ENCODE data around the gene ARAF. TPM values are rescaled to one million over a fixed set of nuclear protein-coding genes. Genes with fewer than 3 reads are reported as not detected.

ARAF gene
- total and polyA plus RNA-seq, 2 donors (not counting 1 experiment from before 2014, with no cell fraction given): 14.4 to 40.9 TPM

- Histone ChIP-seq H3K9me3 (ENCODE audit: control insufficient read depth, insufficient read depth, low read depth, low read length) (no peaks in the 10 kb centered on the region), H3K27ac (ENCODE audit: insufficient read depth, low read length) (no peak overlapping the region), H3K27me3 (ENCODE audit: control insufficient read depth, insufficient read depth, low read length) (no peaks in the 10 kb centered on the region), H4K20me1 (ENCODE audit: control insufficient read depth, extremely low read depth, insufficient read depth, low read length) (no peaks in the 10 kb centered on the region), H3K36me3 (ENCODE audit: control insufficient read depth, insufficient read depth, low read length) (no peaks in the 10 kb centered on the region), H3K4me2 (ENCODE audit: extremely low read depth, insufficient read depth, low read length) (no peak overlapping the region), H3K79me2 (ENCODE audit: control insufficient read depth, insufficient read depth, low read length) (no peaks in the 10 kb centered on the region), H3K4me3 (replicated peaks in 1 of 4; ENCODE audit: control extremely low read depth in 1 of 4, insufficient read depth in 1 of 4, low read depth in 3 of 4, low read length in 4 of 4) (no peak overlapping the region), H3K9ac (ENCODE audit: insufficient read depth, low read length) (no peak overlapping the region), H2AFZ (ENCODE audit: low read length) (no peak overlapping the region), H3K4me1 (ENCODE audit: control insufficient read depth, extremely low read depth, insufficient read depth, low read length) (no peaks in the 10 kb centered on the region)
- peak; percentile 64 to 68 for DNase-seq (ENCODE audit: low read depth in 2 of 2)
- TF ChIP-seq EZH2 (IDR thresholded peaks at IDR 0.05; ENCODE audit: low read length, missing control alignments) (no peak), CTCF (conservative IDR thresholded peaks at IDR 0.05 in 1 of 2, IDR thresholded peaks at IDR 0.05 in 1 of 2; ENCODE audit: low read depth in 1 of 2, low read length in 2 of 2) (no peak)
Measured at GRCh38 chrX:47514533-47515235, 46.3 kb upstream of the ARAF start.

- Histone ChIP-seq H3K4me3 (replicated peaks in 1 of 4; ENCODE audit: control extremely low read depth in 1 of 4, insufficient read depth in 1 of 4, low read depth in 3 of 4, low read length in 4 of 4) (no peak overlapping the region), H3K79me2 (ENCODE audit: control insufficient read depth, insufficient read depth, low read length) (no peaks in the 10 kb centered on the region), H3K36me3 (ENCODE audit: control insufficient read depth, insufficient read depth, low read length) (no peaks in the 10 kb centered on the region), H3K9me3 (ENCODE audit: control insufficient read depth, insufficient read depth, low read depth, low read length) (no peaks in the 10 kb centered on the region), H3K9ac (ENCODE audit: insufficient read depth, low read length) (no peak overlapping the region), H2AFZ (ENCODE audit: low read length) (no peak overlapping the region), H3K27ac (ENCODE audit: insufficient read depth, low read length) (no peak overlapping the region), H3K4me1 (ENCODE audit: control insufficient read depth, extremely low read depth, insufficient read depth, low read length) (no peaks in the 10 kb centered on the region), H3K27me3 (ENCODE audit: control insufficient read depth, insufficient read depth, low read length) (no peaks in the 10 kb centered on the region), H3K4me2 (ENCODE audit: extremely low read depth, insufficient read depth, low read length) (no peak overlapping the region), H4K20me1 (ENCODE audit: control insufficient read depth, extremely low read depth, insufficient read depth, low read length) (no peaks in the 10 kb centered on the region)
- peak; percentile 58 to 84 for DNase-seq (ENCODE audit: low read depth in 2 of 2)
- TF ChIP-seq CTCF (conservative IDR thresholded peaks at IDR 0.05 in 1 of 2, IDR thresholded peaks at IDR 0.05 in 1 of 2; ENCODE audit: low read depth in 1 of 2, low read length in 2 of 2) (no peak), EZH2 (IDR thresholded peaks at IDR 0.05; ENCODE audit: low read length, missing control alignments) (no peak)
Measured at GRCh38 chrX:47515941-47516665, 44.9 kb upstream of the ARAF start.

GRCh38 chrX:47518144-47518543, 42.9 kb upstream of the ARAF start:
- Histone ChIP-seq H3K4me3 (replicated peaks in 1 of 4; ENCODE audit: control extremely low read depth in 1 of 4, insufficient read depth in 1 of 4, low read depth in 3 of 4, low read length in 4 of 4) (no peak overlapping the region), H3K4me1 (ENCODE audit: control insufficient read depth, extremely low read depth, insufficient read depth, low read length) (no peaks in the 10 kb centered on the region), H4K20me1 (ENCODE audit: control insufficient read depth, extremely low read depth, insufficient read depth, low read length) (no peaks in the 10 kb centered on the region), H3K27me3 (ENCODE audit: control insufficient read depth, insufficient read depth, low read length) (no peaks in the 10 kb centered on the region), H3K9me3 (ENCODE audit: control insufficient read depth, insufficient read depth, low read depth, low read length) (no peaks in the 10 kb centered on the region), H2AFZ (ENCODE audit: low read length) (no peak overlapping the region), H3K27ac (ENCODE audit: insufficient read depth, low read length) (no peak overlapping the region), H3K79me2 (ENCODE audit: control insufficient read depth, insufficient read depth, low read length) (no peaks in the 10 kb centered on the region), H3K4me2 (ENCODE audit: extremely low read depth, insufficient read depth, low read length) (no peak overlapping the region), H3K9ac (ENCODE audit: insufficient read depth, low read length) (no peak overlapping the region), H3K36me3 (ENCODE audit: control insufficient read depth, insufficient read depth, low read length) (no peaks in the 10 kb centered on the region)
- no peak for TF ChIP-seq CTCF (conservative IDR thresholded peaks at IDR 0.05 in 1 of 2, IDR thresholded peaks at IDR 0.05 in 1 of 2; ENCODE audit: low read depth in 1 of 2, low read length in 2 of 2)
- no peak for TF ChIP-seq EZH2 (IDR thresholded peaks at IDR 0.05; ENCODE audit: low read length, missing control alignments)
- DNase-seq (ENCODE audit: low read depth in 2 of 2): peak in 1 of 2 donors; percentile 43

Measured in fibroblast of lung (primary cell).